Esophagus mucosa (tissue), 1 donor: Measurements from ENCODE around the gene GTF3C5. TPM values are rescaled to one million over a fixed set of nuclear protein-coding genes. Genes with fewer than 3 reads are reported as not detected.
A peak's percentile ranks its signal among the peaks of the same experiment; 100 is the strongest.
"Not testable (repeated sequence)": the region's sequence is repeated elsewhere in the genome, so short reads cannot be mapped to it uniquely, and the experiment has no call there.

Source experiments
- ATAC-seq: fragments of 200-7000 bp; cut with Tn5 transposase; one replicate; pipeline ENCODE4 v1.9.1; 2020
- total RNA-seq: library from RNA; stranded (reverse); gene quantifications from one replicate; pipeline ENCODE4 v1.2.4, GENCODE V29; 2023
- donor health status: DM: yes; HTN: yes; CAD: no.

Gene GTF3C5
- total RNA-seq, 1 donor from 2014 or later, result 33.6 TPM

DNA sequence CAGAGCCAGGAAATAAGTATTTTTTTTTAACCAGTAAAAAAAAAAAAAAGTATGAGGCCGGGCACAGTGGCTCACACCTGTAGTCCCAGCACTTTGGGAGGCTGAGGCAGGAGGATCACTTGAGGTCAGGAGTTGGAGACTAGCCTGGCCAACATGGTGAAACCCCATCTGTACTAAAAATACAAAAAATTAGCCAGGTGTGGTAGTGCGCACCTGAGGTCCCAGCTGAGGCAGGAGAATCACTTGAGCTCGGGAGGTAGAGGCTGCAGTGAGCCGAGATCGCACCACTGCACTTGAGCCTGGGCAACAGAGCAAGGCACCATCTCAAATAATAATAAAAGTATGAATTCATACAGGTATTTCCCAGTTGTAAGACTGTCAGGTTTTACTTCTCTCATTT lies 41.4 kb downstream of the GTF3C5 start:
- ATAC-seq, result not testable (repeated sequence)

DNA sequence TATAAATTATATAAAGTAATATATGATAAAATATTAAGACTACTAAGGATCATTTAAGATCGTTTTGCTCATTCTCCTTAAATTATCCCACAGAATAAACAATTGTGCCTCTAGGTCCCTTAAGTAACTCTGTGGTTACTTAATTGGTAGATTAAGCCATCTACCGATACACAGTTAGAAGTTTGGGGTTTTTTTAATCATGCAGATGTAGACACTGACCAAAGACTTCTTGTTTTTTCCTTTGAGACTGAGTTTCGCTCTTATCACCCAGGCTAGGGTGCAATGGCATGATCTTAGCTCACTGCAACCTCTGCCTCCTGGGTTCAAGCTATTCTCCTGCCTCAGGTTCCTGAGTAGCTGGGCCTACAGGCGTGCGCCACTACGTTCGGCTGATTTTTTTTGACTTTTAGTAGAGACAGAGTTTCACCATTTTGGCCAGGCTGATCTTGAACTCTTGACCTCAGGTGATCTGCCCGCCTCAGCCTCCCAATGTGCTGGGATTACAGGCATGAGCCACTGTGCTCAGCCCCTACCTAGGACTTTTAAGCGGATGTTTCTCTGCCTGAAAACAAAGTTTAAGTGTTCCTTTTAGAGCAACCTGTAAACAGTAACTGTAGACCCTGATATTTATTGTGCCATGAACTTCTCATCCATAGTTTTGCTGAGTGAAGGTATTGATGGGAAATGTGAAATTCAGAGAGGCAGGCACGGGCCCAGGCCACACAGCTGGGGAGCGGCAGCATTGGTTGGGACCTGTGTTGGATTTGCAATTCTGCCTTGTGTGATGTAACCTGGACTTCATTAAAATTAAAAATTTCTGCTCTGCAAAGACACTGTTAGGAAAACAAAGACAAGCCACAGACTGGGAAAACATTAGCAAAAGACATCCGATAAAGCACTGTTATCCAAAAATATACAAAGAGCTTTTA lies 42.6 kb downstream of the GTF3C5 start:
- no peak for ATAC-seq

DNA sequence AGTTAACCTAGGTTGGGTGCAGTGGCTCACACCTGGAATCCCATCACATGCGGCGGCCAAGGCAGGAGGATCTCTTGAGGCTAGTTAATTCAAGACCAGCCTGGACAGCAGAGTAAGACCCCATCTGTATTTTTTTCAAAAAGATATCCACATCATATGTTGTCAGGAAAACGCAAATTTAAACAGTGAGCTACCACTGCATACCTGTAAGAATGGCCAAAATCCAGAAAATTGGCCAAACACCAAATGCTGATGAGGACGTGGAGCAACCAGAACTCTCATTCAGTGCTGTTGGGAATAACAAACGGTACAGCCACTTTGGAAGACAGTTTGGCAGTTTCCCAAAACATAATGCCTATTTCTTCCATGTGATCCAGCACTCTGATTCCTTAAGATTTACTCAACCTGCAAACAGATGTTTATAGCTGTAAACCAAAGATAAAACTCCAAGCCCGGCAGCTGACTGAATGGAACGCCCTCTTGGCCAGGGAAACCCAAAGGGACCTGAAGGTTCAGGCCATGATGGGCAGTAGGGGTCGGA lies 43.4 kb downstream of the GTF3C5 start:
- no peak for ATAC-seq

- ATAC-seq, result no peak
These were observed 45.3 kb downstream of the GTF3C5 start for GRCh38 chr9:133075925-133076630.

GRCh38 chr9:133076691-133077090 lies 45.9 kb downstream of the GTF3C5 start:
- no peak for ATAC-seq

GRCh38 chr9:133078486-133078885 lies 47.7 kb downstream of the GTF3C5 start:
- no peak for ATAC-seq

DNA sequence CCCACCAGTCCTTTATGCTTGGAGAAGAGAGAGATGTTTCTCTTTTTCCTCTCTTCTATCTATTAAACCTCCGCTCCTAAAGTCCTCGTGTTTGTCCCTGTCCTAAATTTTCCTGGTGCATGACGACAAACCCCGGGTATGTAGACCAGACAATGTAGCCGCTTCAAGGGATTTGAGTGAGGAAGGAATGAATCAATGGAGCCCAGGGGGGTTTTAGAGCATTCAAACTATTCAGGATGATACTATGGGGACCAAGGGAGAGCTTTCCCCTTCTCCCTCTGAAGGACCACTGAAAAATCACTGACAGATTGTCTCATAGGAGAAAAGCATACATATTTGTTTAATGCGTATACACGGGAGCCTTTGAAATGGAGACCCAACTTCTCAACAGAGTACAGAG lies 49.4 kb downstream of the GTF3C5 start:
- no peak for ATAC-seq

GRCh38 chr9:133080786-133081779 lies 50.3 kb downstream of the GTF3C5 start:
- not testable (repeated sequence) for ATAC-seq

DNA sequence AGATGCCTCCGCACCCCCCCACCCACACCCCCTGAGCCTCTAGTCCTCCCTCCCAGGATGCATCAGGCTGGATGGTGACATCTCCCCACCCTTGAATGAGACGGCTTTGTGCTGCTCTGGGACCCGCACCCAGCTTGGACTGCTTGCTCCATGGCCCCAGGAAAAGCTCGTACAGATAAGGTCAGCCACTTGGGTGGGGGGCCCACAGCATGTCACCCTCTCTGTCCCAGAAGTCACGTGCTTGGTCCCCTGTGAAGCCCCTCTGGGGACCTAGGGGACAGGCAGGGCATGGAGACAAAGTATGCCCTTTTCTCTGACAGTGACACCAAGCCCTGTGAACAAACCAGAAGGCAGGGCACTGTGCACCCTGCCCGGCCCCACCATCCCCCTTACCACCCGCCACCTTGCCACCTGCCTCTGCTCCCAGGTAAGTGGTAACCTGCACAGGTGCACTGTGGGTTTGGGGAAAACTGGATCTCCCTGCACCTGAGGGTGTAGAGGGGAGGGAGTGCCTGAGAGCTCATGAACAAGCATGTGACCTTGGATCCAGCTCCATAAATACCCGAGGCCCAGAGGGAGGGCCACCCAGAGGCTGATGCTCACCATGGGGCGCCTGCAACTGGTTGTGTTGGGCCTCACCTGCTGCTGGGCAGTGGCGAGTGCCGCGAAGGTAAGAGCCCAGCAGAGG lies 51.3 kb downstream of the GTF3C5 start:
- peak; percentile 15 for ATAC-seq

DNA sequence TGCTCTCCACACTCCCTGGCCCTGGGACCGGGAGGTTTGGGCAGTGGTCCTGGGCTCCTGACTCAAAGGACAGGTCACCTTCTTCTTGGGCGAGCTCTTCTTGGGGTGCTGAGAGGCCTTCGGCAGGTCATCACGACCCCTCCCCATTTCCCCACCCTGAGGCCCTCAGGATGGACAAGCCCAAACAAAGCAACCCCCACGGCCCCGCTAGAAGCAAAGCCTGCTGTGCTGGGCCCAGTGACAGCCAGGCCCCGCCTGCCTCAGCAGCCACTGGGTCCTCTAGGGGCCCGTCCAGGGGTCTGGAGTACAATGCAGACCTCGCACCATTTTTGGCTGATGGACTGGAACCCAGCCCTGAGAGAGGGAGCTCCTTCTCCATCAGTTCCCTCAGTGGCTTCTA lies 52.9 kb downstream of the GTF3C5 start:
- not testable (repeated sequence) for ATAC-seq

DNA sequence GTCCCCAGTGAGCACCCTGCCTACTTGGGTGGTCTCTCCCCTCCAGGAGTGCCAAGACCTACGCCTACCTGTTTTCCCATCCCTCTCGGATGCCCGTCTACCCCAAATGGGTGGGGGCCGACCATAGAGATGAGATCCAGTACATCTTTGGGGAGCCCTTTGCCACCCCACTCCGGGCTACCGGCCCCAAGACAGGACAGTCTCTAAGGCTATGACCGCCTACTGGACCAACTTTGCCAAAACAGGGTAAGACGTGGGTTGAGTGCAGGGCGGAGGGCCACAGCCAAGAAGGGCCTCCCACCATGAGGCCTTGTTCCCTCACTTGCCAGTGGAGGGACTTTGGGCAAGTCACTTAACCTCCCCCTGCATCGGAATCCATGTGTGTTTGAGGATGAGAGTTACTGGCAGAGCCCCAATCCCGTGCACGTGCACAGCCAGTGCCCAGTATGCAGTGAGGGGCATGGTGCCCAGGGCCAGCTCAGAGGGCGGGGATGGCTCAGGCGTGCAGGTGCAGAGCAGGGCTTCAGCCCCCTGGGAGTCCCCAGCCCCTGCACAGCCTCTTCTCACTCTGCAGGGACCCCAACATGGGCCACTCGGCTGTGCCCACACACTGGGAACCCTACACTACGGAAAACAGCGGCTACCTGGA lies 55.5 kb downstream of the GTF3C5 start:
- not testable (repeated sequence) for ATAC-seq

DNA sequence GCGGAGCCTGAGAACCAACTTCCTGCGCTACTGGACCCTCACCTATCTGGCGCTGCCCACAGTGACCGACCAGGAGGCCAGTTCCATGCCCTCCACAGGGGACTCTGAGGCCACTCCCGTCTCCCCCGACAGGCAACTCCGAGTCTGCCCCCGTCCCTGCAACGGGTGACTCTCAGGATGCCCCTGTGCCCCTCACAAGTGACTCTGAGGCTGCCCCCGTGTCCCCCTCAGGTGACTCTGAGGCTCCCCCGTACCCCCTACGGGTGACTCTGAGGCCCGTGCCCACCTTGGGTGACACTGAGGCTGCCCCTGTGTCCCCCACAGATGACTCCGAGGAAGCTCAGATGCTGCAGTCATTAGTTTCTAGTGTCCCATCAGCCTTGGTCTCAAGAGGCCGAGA lies 56.1 kb downstream of the GTF3C5 start:
- no peak for ATAC-seq

- ATAC-seq, result no peak
These were observed 56.8 kb downstream of the GTF3C5 start for GRCh38 chr9:133087429-133088145.

- no peak for ATAC-seq
These were observed 57.5 kb downstream of the GTF3C5 start for GRCh38 chr9:133088146-133088750.

- no peak for ATAC-seq
These were observed 58.0 kb downstream of the GTF3C5 start for GRCh38 chr9:133088756-133089155.

DNA sequence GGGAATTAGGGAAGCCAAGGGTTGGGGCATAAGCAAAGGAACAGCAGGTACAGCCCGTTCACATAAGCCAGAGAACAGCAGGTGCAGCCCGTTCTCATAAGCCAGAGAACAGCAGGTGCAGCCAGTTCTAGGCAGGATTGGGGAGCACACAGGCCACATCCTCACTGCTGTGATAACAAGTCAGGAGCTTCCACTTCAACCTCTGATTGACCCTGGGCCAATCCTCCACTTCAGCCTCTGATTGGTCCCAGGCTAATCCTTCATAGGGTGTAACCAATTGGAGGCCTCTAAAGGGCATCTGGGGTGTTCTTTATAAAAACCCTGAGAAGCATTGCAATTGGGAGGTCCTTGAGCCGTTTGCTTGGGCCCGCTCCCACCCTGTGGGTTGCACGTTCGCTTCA lies 58.5 kb downstream of the GTF3C5 start:
- ATAC-seq, result peak; percentile 69

- no peak for ATAC-seq
These were observed 59.4 kb downstream of the GTF3C5 start for GRCh38 chr9:133090187-133090586.

GRCh38 chr9:133090752-133091385 lies 60.1 kb downstream of the GTF3C5 start:
- no peak for ATAC-seq

DNA sequence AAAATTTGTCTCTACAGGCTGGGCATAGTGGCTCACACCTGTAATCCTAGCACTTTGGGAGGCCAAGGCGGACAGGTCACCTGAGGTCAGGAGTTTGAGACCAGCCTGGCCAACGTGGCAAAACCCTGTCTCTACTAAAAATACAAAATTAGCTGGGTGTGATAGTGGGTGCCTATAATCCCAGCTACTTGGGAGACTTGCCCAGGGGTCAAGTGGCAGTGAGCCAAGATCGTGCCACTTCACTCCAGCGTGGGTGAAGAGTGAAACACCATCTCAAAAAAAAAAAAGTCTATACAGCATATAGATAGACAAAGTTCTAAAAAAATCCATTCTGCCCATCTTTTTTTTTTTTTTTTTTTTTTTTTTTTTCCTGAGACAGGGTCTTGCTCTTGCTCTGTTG lies 63.6 kb downstream of the GTF3C5 start:
- not testable (repeated sequence) for ATAC-seq
